ENCODE data around the gene HLCS. TPM values are rescaled to one million over a fixed set of nuclear protein-coding genes. Genes with fewer than 3 reads are reported as not detected.

The HLCS gene
- total and polyA plus RNA-seq, 2 of the 8 experiments (the other 6 are each of a cell fraction or from before 2014, with no cell fraction given) = 4.7 to 12.2 TPM

DNA sequence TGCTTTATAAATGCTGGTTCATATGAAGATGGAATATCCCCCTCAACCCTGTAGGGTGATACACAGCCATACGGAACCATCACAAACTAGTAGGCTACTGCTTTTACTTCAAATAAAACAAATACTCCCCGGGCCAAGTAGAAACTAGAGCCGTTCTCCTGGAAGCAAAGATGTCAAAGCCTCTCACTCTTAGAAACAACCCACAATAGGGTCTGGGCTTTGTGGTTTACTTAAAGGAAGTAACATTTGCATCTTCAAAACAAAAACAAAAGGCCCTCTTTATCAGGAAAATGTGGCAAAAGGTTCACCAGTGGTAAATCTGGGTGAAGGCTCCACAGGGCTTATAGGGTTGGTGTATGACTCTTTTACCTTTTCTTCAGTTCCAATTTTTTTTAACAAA is 49.8 kb downstream of the HLCS start:
- Histone ChIP-seq H2BK15ac (ENCODE audit: low read length) (no peak overlapping the region), H3K4ac (replicated peaks; ENCODE audit: insufficient read length, low read depth, low read length) (no peak overlapping the region), H3K23ac (ENCODE audit: insufficient read length) (no peak overlapping the region), H3K4me2 (ENCODE audit: insufficient read depth in 1 of 2, low read depth in 2 of 2, low read length in 2 of 2) (0 out of 4 replicates have a peak overlapping the region, but pooled peaks of 1 of the 2 experiments have one; percentile 10), H4K91ac (replicated peaks; ENCODE audit: insufficient read length, low read length) (no peak overlapping the region), H4K8ac (ENCODE audit: extremely low read depth, insufficient read depth, low read length) (no peak overlapping the region), H3K27me3 (replicated peaks in 1 of 4; ENCODE audit: control insufficient read depth in 3 of 4, extremely low read depth in 1 of 4, insufficient read depth in 3 of 4, low read length in 3 of 4) (no peaks in the 10 kb centered on the region; a peak in 1 of 7 replicates), H3K79me2 (ENCODE audit: control insufficient read depth in 1 of 2, insufficient read depth in 2 of 2, low read length in 2 of 2) (no peaks in the 10 kb centered on the region), H3K14ac (ENCODE audit: insufficient read length) (no peak overlapping the region), H2AK5ac (ENCODE audit: low read depth, low read length) (no peak overlapping the region), H3K56ac (replicated peaks; ENCODE audit: insufficient read length, low read depth, low read length) (no peak overlapping the region), H3K9me3 (ENCODE audit: insufficient read depth in 2 of 2, low read depth in 1 of 2, low read length in 1 of 2) (no peaks in the 10 kb centered on the region), H3K9ac (replicated peaks in 1 of 4; ENCODE audit: extremely low read depth in 1 of 4, low read depth in 3 of 4, low read length in 3 of 4) (no peak overlapping the region), H2BK120ac (replicated peaks; ENCODE audit: low read depth, low read length) (no peak overlapping the region), H2BK20ac (ENCODE audit: low read length) (no peak overlapping the region), H3K23me2 (ENCODE audit: low read depth, low read length) (no peaks in the 10 kb centered on the region), H3K4me3 (ENCODE audit: extremely low read depth in 1 of 4, insufficient read depth in 2 of 4, low read depth in 3 of 4, low read length in 4 of 4) (no peak overlapping the region), H3K4me1 (replicated peaks in 1 of 4; ENCODE audit: control insufficient read depth in 3 of 4, insufficient read depth in 4 of 4, low read length in 3 of 4) (peaks cover 5 to 18% (median 11%) of the 10 kb centered on the region in 4 experiments), H2AFZ (ENCODE audit: low read length) (no peak overlapping the region), H3K27ac (ENCODE audit: low read depth, low read length) (no peak overlapping the region), H3K79me1 (ENCODE audit: low read depth, low read length) (no peaks in the 10 kb centered on the region), H3K18ac (ENCODE audit: extremely low read depth, low read length) (no peak overlapping the region), H2BK5ac (ENCODE audit: low read depth, low read length) (no peak overlapping the region), H4K5ac (ENCODE audit: insufficient read length, low read depth, low read length) (no peak overlapping the region), H4K20me1 (replicated peaks in 1 of 2; ENCODE audit: control insufficient read depth in 1 of 2, insufficient read depth in 2 of 2, low read length in 2 of 2) (peaks cover 0 to 1% of the 10 kb centered on the region in 2 experiments), H2BK12ac (ENCODE audit: low read depth, low read length) (no peak overlapping the region), H3K36me3 (ENCODE audit: control insufficient read depth in 2 of 4, insufficient read depth in 4 of 4, low read length in 3 of 4) (no peaks in the 10 kb centered on the region)
- 57% methylated on average over 3 of the region's 3 CpGs; no CpG with 5 or more reads in 1 of the 2 experiments for WGBS, 2 experiments (ENCODE audit: extremely low coverage in 1 of 2, insufficient coverage in 1 of 2, insufficient read length in 1 of 2, insufficient replicate concordance in 2 of 2, low coverage in 1 of 2, low lambda C conversion rate in 2 of 2, missing lambda C conversion rate in 1 of 2)
- FAIRE-seq (no peak), DNase-seq (ENCODE audit: low read depth in 1 of 2, low spot score in 2 of 2) (no peak)
- ChIA-PET CTCF (ENCODE audit: partially characterized antibody) (interaction anchor here (0.5 to 6.7 kb wide), 28 partner anchors 10 to 330 kb away, joined by 3 to 68 read pairs (median 4); no protein-coding TSS in a partner anchor), POLR2A (ENCODE audit: partially characterized antibody) (no interaction called here)
- TF ChIP-seq, protein P1, sequence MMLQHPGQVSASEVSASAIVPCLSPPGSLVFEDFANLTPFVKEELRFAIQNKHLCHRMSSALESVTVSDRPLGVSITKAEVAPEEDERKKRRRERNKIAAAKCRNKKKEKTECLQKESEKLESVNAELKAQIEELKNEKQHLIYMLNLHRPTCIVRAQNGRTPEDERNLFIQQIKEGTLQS (IDR thresholded peaks at IDR 0.05; ENCODE audit: insufficient read depth, low read depth, low read length) = no peak
- TF ChIP-seq ZNF274 (IDR thresholded peaks at IDR 0.05; ENCODE audit: borderline replicate concordance, extremely low read depth, low read length) (no peak), RBBP5 (IDR thresholded peaks at IDR 0.05; ENCODE audit: borderline replicate concordance, low read depth, low read length) (no peak), CTBP2 (IDR thresholded peaks at IDR 0.05; ENCODE audit: borderline replicate concordance, insufficient read depth, insufficient read length, low read length) (no peak), POLR2A (IDR thresholded peaks at IDR 0.05; ENCODE audit: control extremely low read depth in 1 of 2, low read depth in 2 of 2, low read length in 2 of 2) (no peak), JUN (IDR thresholded peaks at IDR 0.05; ENCODE audit: low read depth, low read length) (no peak), NANOG (IDR thresholded peaks at IDR 0.05; ENCODE audit: insufficient read depth, low read depth, low read length, poor library complexity, severe bottlenecking) (no peak), ASH2L (IDR thresholded peaks at IDR 0.05; ENCODE audit: low read length) (no peak), CBX5 (IDR thresholded peaks at IDR 0.05; ENCODE audit: low read depth, low read length) (no peak), CHD1 (IDR thresholded peaks at IDR 0.05; ENCODE audit: low read depth, low read length) (no peak), BACH1 (IDR thresholded peaks at IDR 0.05; ENCODE audit: low read length) (no peak), RAD21 (IDR thresholded peaks at IDR 0.05 in 1 of 2, conservative IDR thresholded peaks at IDR 0.05 in 1 of 2; ENCODE audit: low read depth in 2 of 2, low read length in 2 of 2) (no peak)

Data from H1 (cell line).